NCI-H128 (cell line): Measurements from ENCODE around the gene LRFN4.
A peak's percentile ranks its signal among the peaks of the same experiment; 100 is the strongest.

Experiments
- DNase-seq: peaks from one replicate; lab custom pipeline; 2025; ENCODE audit not compliant: unreplicated experiment; lab: John Stamatoyannopoulos, UW

Gene LRFN4

DNA sequence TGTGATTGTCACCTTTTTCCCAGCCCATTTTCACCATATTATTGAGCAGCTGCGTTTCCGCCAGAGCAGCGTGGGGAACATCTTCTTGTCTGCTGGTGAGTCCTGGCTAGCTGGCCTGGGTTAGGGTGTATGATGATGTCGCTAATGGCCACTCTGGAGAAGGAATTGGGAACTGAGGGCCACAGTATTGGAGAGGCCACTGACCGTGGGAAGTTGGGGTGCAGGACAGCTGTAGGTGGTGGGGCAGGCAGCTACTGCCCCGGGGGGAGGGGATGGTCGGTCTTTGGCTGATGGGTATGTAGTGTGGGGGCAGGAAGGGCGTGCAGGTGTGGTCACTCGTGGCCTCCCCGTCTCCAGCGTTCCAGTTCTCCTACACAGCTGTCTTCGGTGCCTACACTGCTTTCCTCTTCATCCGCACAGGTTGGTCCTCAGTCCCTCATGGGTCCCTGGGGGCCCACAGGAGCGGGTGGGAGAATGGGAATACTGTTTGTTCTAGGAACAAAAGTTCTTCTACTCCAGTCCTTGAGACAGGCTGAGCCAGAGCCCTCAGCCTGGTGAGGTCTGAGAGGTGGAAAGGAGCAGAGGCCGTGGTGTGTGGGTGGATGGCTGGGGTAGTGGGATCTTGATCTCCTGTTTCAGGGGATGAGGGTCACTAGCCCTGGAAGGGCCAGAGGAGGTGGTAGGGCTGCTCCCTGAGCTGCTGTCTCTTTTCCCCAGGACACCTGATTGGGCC lies 11.6 kb upstream of the LRFN4 start:
- DNase-seq, result no peak

DNA sequence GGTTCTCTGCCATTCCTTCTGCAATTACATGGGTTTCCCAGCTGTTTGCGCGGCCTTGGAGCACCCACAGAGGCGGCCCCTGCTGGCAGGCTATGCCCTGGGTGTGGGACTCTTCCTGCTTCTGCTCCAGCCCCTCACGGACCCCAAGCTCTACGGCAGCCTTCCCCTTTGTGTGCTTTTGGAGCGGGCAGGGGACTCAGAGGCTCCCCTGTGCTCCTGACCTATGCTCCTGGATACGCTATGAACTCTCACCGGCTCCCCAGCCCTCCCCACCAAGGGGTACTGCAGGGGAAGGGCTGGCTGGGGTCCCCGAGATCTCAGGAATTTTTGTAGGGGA lies 11.0 kb upstream of the LRFN4 start:
- DNase-seq, result no peak

DNA sequence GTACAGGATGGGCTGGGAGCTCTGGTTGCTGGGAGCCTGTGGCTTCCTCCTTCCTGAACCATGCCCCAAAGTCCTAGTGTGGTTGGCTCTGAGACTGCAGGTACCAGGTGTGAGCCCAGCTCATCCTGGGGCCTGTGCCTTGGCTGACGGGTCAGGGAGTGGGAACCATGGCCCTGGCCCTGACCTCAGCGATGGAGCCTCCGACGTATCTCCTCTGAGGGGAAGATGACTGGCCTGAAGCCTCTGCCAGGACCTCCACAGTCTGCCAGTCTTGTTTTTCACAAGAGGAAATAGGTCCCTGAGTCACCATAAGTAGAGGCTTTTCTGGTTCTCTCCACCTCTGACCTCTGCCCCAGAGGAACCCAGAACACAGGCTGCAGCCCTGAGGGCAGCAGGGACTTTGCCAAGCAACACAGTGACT lies 10.2 kb upstream of the LRFN4 start:
- no peak for DNase-seq

GRCh38 chr11:66847461-66848232 lies 9.2 kb upstream of the LRFN4 start:
- no peak for DNase-seq

GRCh38 chr11:66848671-66849500 lies 8.0 kb upstream of the LRFN4 start:
- DNase-seq, result no peak

- DNase-seq, result no peak
Measured at GRCh38 chr11:66849501-66850234, 7.2 kb upstream of the LRFN4 start.

- DNase-seq, result no peak
Measured at GRCh38 chr11:66850235-66850587, 6.7 kb upstream of the LRFN4 start.

DNA sequence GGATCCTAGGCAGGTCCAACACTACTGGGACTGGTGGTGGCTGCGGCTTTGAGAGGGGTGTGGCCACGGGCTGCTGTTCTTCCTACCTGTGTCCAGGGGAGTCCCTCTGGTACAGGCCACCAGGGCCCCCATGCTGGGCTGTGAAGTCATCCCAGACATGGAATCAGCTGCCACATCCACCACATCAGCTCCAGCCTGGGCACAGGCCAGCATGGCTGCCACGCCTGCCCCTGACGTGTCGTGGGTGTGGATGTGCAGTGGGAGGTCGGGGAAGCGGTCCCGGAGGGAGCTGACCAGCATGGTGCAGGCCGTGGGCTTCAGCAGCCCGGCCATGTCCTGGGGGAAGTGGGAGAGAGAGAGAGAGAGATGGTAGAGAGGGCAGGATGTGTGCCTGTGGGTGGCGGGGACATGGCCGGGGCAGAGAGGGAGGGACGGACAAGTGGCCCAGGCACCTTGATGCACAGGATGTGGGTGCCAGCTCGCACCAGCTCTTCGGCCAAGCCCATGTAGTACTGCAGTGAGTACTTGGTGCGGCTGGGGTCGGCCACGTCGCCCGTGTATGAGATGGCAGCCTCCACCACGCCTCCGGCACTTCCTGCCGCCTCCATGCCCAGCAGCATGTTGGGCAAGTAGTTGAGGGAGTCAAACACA lies 6.2 kb upstream of the LRFN4 start:
- no peak for DNase-seq

DNA sequence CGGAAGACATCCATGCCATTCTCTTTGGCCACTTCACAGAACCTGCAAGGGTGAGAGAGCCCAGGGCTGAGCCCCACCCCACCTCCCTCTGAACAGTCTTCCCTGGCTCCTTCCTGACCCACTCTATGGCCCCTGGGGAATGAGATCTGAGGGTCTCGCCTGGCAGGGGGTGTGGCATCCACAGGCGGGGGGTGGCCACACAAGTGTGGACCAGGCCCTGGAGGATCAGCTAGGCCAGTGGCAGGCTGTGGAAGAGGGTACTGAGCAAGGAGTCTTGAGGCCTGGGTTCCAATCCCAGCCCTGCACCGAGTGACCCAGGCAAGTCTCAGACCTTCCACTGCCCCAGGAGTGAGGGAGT lies 5.6 kb upstream of the LRFN4 start:
- DNase-seq, result no peak

- DNase-seq, result no peak
Measured at GRCh38 chr11:66851698-66852465, 5.0 kb upstream of the LRFN4 start.

DNA sequence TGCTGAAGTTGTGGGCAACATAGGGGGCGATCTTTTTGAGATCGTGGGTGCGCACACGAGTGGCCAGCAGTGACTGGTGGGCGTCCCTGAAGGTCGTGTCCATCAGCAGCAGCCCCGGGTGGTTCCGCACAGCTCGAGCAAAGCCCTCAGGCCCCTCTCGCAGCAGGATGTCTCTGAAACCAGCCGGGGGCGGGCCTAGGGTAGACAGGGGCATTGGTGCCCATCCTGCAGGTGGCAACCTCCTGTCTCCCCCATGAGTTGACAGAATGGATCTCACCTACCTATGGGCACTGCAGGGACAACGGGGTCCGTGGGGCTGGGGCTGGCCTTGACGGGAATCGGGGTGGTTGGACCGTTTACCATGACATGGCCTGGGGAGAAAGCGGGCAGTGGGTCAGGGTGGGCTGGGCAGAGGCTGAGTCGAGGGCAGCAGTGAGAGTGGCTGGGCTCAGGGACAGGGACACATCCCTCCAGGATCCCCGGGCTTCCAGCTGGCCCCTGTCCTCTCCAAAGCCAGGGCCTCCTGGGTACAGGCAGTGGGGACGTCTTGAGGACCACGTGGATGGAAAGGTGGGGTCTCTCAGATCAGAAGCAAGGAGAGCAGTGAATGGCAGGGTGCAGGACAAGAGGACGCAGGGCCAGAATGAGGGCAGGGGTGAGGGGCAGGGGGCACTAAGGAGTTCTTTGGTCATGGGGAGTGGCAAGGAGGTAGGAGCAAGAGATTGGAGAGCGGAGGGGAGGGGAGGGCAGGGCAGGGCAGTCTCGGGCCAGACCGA lies 4.2 kb upstream of the LRFN4 start:
- no peak for DNase-seq

- no peak for DNase-seq
Measured at GRCh38 chr11:66853242-66854229, 3.3 kb upstream of the LRFN4 start.

GRCh38 chr11:66854231-66854661 lies 2.6 kb upstream of the LRFN4 start:
- DNase-seq, result no peak

DNA sequence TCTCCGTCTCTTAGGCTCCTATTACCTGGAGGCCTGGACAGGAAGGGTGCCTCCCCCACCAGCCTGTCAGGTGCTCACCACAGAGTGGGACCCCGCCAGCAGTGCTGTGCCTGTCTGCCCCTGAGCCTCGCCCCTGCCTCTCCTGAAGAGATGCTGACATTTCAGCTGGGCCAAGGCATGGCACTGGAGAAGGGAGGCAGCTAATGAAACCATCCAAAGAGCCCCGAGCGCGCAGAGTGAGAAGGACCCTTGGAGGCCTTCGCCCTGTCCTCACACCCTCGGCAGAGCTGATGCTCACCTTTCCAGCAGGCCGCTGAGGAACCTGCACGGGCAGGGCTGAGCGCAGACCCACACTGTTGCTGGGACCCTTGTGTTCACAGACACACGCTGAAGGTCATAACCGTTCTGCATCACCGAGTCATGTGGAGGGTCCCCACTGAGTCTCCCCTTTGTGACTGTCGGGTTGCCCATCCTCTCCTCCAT lies 2.1 kb upstream of the LRFN4 start:
- DNase-seq, result no peak

- DNase-seq, result peak; percentile 92
Measured at GRCh38 chr11:66855574-66856495, 1.0 kb upstream of the LRFN4 start.

- no peak for DNase-seq
Measured at GRCh38 chr11:66857234-66857926, 516 bp downstream of the LRFN4 start.

DNA sequence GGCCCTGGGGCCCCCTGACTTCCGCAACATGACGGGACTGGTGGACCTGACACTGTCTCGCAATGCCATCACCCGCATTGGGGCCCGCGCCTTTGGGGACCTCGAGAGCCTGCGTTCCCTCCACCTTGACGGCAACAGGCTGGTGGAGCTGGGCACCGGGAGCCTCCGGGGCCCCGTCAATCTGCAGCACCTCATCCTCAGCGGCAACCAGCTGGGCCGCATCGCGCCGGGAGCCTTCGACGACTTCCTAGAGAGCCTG lies 992 bp downstream of the LRFN4 start:
- DNase-seq, result no peak
